NCI-H748 (cell line): ENCODE measurements around the gene ARFGEF2.
"Not testable (repeated sequence)": the region's sequence is repeated elsewhere in the genome, so short reads cannot be mapped to it uniquely, and the experiment has no call there.

Source experiments
- DNase-seq: peaks from one replicate; lab custom pipeline; 2025; ENCODE audit not compliant: unreplicated experiment; lab: John Stamatoyannopoulos, UW

The ARFGEF2 gene

DNA sequence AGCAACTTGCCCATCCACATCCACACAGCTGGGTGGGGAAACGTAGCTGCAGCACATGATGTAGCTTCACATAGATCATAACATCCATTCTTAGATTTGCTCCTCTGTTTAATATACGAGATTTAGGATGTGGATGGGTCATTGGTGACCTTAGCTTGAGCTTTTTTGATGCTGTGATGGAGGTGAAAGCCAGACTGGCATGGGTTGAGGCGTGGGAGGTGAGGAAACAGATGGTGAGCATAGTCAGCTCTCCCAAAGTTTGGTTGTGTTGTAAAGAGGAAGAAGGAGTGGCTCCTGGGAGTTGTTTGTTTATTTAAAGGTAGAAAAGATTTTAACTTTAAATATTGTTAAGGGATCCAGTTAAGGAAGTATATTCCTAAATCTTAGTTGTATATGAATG, 5.3 kb downstream of the ARFGEF2 start:
- DNase-seq, result no peak

DNA sequence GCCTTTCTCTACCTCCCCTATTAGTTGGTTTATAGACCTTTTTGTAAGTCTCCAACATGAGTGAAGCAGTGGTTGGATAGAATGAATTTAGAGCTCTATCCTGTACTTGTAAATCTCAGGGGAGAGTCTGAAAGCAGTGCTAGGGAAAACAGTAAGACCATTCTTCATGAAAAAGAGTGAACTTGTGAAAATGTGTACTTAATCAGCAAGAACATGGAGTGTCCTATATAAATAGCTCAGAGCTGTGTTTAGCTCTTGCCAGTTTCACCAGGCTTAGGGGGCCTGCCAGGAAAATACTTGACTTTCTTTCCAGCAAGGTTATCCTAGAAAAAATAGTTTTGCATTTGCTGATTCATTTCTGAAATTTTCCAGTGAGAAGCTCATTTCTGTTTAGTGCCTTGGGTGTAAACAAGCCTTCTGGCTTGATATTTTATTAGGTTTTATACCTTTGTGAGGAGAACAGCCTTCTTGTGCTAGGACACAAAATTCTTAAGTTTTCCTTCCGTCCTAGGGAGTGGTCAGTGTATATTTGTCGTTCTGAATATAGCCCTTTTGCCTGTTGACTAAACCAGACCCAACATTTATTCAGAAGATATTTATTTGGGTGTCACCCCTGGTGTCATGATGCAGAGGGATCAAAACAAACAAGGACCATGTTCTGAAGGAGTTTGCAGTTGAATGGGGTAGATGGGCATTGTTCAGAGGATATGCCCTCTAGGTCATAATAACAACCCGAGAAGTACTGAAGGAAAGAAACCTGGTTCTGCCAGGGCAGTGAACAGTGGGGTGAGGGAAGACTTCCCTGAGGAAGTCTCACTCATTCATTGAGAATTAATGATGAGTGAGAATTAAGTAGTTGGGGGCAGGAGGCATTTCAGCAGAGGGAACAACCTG, 7.6 kb downstream of the ARFGEF2 start:
- no peak for DNase-seq

GRCh38 chr20:48930035-48930434, 8.5 kb downstream of the ARFGEF2 start:
- DNase-seq, result no peak

DNA sequence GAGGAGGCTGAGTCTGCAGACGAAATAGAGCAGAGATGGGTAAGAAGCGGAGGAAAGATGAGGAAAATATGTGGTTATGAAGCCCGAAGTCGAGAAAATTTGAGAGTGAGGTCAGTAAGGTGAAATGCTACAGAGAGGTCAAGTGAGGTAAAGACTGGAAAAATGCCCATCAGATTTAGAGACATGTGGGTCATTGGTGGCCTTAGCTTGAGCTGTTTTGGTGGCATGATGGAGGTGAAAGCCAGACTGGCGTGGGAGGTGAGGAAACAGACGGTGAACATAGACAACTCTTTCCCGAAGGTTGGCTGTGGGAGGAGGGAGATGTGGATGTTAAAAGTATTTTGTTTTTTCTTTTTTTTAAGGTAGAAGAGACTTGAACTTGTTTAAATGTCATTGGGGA, 9.4 kb downstream of the ARFGEF2 start:
- no peak for DNase-seq

DNA sequence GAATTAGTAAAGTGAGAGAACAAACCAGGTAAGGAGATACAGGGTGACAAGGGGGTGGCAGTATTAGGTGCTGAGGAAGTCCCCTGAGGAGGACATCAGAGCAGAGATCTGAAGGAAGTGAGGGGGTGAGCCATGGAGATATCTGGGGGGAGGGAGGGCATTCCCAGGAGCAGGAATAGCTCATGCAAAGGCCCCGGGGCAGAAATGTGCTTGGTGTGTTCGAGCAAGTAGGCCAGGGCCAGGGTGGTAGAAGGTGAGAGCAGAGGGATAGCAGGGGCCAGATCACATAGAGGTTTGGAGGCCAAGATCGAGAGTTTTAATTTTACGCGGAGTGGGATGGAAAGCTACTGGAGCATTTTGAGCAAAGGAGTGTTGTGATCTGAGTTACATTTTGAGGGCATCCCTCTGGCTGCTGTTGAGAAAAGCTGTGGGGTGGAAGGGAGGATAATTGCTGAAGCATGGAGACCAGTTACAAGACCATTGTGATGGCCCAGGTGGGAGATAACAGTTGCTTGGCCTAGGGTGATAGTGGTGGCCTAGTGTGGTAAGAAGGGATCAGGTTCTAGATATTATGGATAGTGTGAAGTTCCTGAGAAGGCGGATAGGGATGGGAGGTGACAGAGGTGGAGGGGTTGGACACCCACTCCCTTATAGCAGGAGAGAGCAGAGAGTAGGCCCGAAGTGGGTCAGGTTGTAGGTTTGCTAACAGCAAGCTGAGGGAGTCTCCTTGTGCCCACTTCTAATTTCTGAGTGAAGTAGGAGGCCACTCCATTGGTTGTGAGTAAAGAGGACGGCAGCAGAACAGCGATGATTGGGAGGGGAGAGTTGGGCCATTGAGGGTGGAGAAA, 10.2 kb downstream of the ARFGEF2 start:
- no peak for DNase-seq

DNA sequence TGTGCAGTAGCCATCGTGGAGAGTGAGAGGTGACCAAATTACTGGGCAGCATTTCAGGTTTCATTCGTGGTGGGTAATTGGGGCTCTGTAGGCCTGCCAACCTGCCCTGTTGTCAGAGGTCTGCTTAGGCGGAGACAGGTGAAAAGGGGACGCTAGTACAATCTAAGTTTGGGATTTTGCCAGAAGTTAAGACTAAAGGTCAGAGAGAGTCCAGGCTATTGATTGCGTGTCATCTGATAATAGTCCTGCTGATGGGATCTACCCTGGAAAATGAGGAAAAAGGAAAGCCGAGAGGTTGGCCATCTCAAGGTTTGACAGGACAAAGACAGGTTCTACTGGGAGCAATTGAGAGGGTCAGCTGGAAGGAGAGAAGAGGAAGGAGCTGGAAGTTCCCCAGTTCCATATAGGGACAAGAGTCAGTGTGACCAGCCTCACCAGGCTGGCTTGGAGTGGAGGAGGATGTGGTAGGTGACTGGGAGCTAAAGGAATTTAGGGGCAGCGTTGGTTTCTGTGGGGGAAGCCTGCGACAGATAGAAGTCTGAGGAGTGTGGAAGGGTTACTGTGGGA, 10.9 kb downstream of the ARFGEF2 start:
- no peak for DNase-seq

- DNase-seq, result peak; percentile 69
These were observed 11.7 kb downstream of the ARFGEF2 start for GRCh38 chr20:48933017-48933766.

DNA sequence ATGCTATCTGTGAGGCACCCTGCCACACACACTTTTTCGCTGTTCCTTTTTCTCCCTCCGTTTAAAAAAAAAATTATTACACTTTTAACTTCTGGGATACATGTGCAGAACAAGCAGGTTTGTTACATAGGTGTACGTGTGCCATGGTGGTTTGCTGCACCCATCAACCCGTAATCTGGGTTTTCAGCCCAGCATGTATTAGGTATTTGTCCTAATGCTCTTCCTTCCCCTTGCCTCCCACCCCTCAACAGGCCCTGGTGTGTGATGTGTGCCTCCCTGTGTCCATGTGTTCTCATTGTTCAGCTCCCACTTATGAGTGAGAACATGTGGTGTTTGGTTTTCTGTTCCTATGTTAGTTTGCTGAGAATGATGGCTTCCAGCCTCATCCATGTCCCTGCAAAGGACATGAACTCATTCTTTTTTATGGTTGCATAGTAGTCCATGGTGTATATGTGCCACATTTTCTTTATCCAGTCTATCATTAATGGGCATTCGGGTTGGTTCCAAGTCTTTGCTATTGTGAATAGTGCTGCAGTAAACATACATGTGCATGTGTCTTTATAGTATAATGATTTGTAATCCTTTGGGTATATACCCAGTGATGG, 12.9 kb downstream of the ARFGEF2 start:
- DNase-seq, result not testable (repeated sequence)

DNA sequence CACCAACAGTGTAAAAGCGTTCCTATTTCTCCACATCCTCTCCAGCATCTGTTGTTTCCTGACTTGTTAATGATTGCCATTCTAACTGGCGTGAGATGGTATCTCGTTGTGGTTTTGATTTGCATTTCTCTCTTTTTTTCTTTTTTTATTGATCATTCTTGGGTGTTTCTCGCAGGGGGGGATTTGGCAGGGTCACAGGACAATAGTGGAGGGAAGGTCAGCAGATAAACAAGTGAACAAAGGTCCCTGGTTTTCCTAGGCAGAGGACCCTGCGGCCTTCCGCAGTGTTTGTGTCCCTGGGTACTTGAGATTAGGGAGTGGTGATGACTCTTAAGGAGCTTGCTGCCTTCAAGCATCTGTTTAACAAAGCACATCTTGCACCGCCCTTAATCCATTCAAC, 13.5 kb downstream of the ARFGEF2 start:
- not testable (repeated sequence) for DNase-seq

DNA sequence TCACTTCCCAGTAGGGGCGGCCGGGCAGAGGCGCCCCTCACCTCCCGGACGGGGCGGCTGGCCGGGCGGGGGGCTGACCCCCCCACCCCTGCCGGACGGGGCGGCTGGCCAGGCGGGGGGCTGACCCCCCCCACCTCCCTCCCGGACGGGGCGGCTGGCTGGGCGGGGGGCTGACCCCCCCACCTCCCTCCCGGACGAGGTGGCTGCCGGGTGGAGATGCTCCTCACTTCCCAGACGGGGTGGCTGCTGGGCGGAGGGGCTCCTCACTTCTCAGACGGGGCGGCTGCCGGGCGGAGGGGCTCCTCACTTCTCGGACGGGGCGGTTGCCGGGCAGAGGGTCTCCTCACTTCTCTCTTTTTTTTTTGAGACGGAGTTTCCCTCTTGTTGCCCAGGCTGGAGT, 14.7 kb downstream of the ARFGEF2 start:
- DNase-seq, result not testable (repeated sequence)

DNA sequence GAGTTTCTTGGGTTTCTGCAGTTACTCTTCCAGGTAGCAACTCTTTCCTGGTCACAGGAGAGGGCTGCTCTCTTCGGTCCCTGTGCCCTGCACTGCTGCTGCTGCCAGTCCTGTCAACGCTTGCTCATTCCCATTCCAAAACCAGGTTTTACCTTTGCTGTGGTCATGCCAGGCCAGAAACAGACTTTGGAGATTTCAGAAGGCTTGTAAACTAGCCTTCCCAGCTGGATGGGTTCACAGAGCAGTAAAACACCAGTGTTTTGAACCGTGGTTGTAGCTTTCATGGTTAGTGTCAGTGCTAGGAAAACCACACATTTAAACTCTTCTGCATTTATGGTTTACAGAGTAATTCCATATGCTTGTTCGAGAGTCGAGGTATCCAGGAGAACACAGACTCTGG, 16.2 kb downstream of the ARFGEF2 start:
- no peak for DNase-seq

DNA sequence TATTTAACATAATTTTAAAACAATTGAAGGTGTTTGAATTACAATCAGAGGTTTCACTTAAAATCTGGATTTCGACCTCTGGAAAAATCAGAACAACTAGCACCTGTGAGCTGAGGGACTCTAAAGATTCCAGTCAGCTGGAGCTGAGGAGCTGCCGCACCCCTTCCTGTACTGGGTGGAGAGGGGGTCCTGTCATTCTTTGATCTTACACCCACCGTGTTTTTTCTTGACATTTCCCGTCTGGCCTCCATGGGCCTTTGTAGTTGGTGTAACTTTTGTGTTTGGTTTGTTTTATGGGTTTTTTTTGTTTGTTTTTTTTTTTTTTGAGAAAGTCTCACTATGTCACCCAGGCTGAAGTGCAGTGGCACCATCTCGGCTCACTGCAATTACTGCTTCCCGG, 17.2 kb downstream of the ARFGEF2 start:
- no peak for DNase-seq

DNA sequence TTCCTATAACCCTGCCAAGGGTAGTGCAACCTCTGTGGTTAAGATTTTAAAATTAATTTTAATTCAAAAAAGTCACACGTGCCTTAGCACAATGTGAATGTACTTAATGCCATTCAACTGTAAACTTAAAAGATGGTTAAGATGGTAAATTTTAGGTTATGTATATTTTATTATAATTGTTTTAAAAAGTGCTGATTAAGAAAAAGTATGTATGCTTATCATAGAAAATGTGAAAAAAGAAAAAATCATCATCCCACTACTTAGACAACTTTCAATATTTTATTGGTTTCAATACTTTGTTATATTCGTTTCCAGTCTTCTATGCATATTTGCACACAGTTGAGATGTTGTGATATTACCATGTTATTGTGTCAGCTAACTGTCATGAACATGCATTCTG, 18.7 kb downstream of the ARFGEF2 start:
- no peak for DNase-seq

DNA sequence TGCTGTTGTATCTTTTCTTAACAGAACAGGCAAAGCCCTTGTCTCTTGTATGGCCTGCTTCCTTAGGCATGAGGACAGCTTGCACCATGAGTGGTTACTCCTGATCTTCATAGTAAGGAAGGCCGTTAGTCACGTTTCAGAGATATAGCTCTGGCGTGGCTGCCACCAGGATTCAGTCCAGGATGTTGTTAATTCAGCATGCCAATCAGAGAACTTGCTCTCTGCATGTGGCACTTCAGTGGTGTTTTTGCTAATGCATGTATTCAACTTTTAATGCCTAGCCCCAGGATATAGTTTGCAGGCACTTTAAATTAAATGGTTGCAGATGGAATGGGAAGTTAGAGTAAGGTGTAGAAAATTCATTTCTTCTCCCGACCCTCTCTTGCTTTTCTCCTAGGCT, 20.0 kb downstream of the ARFGEF2 start:
- no peak for DNase-seq

GRCh38 chr20:48942730-48943129, 21.2 kb downstream of the ARFGEF2 start:
- no peak for DNase-seq

- no peak for DNase-seq
These were observed 23.3 kb downstream of the ARFGEF2 start for GRCh38 chr20:48944663-48945297.

GRCh38 chr20:48945840-48946514, 24.5 kb downstream of the ARFGEF2 start:
- DNase-seq, result peak; percentile 13

DNA sequence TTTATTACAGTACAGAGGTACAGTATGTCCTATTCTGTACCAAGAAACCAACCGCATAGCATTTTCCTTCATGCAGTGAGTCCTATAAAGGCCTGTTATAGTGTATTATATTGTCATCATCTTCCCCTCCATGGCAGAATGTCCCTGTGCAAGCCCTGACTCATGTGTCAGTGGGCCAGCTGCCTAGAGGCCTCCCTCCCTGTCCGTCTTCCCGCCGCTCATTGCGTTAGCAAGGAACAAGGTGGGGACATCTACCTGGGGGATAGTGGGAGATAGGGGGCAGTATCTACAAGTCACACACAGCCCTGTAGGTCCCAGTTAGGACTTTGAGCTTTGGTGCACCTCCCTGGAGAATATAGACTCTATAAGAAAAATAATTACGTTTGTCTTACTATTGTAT, 27.1 kb downstream of the ARFGEF2 start:
- no peak for DNase-seq

GRCh38 chr20:48949304-48950170, 28.0 kb downstream of the ARFGEF2 start:
- no peak for DNase-seq
